Fibroblast of skin of left biceps (primary cell): ENCODE data around the gene GALNTL6.

Source experiments
- DNase-seq, 2 experiments: peaks; one replicate each; pipeline ENCODE4 v3.0.0-alpha.2; 2013; ENCODE audit warnings: low read depth in 2 of 2

GALNTL6 gene

DNA sequence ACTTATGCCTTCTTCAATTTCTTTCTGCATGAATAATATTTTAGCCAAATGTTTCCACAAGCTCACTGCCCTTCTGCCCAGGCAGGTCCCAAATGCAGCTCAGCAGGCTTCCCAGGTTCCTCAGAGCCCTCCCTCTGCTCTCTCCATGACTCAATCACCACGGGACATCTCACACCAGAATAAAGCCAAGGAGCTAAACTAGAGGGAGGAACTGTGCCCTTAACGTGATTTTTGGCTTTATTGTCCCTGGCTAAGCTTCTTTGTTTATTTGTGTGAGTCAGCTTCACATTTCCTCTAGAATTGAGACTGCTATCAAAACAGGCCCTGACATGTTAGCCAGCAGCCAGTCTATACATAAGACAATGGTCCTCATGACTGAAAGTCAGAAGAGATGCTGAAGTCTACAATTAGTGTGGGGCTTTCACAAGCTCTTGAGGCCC, 1169.0 kb downstream of the GALNTL6 start:
- DNase-seq: no peak

DNA sequence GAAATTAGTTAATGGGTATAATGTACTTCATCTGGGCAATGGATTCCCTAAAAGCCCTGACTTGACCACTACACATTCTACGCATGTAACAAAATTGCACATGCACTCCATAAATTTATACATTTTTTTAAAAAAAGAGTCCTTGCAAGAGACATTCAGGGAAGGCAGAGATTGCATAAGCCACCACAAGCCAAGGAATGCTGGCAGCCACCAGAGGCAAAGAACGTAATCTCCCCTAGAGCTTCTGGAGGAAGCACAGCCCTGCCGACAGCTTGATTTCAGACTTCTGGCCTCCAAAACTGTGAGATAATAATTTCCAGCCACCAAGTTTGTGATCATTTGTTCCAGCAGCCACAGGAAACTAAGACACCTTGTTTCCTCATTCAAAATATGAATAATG, 1169.8 kb downstream of the GALNTL6 start:
- DNase-seq: no peak

- DNase-seq: no peak
Observed at GRCh38 chr4:172983631-172984030, 1170.4 kb downstream of the GALNTL6 start.

DNA sequence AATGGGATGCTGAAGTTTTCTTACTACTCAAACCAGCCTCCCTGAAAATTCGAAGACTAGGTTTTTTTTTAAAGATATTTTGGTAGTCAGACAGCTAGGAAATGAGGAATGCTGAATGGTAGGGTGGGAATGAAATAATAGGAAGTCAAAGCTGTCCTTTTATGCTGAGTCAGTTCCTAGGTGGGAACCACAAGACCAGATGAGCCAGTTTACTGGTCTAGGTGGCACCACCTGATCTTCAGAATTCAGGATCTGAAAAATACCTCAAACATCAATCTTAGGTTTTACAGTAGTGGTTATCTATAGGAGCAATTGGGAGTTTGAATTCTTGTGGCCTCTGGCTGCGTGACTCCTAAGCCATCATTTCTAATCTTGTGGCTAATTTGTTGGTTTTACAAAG, 1172.3 kb downstream of the GALNTL6 start:
- no peak for DNase-seq

GRCh38 chr4:172986114-172986513, 1172.9 kb downstream of the GALNTL6 start:
- no peak for DNase-seq

DNA sequence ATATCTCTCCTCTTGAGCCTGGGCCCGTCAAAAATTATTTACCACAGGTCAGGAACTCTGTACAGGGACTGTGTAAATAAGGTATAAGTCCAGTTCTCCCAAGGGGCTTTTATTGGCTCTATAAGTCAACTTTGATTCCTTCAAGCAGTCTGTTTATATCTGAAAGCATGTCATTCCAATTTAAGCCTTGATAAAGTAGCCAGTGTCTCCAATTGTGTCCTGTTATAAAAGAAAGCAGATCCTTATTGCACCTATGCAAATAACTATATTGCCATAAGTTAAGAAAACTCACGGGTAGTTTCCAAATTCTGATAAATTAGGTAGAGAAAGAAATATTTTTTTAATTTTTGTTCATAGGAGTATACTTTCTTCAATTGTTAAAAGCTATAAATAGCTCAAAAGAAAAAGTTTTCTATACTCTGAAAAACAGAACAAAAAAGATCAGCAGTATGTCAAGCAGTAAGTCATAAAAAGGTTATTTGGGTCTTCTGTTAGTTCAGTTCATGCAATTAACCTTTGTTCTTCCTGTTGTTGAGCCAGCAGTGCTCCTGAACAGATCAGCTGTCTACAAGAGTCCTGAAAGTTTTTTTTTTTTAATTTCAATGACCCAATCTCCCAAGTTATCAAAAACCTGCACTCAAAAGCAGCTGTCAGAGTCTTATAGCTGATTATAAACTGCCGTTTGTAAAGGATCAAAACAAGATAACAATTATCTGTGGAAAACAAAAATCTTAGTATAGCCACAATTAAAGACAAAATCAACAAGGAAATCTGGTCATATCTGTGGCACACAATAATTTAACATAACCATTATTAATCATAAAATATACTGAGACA, 1177.0 kb downstream of the GALNTL6 start:
- DNase-seq: no peak

DNA sequence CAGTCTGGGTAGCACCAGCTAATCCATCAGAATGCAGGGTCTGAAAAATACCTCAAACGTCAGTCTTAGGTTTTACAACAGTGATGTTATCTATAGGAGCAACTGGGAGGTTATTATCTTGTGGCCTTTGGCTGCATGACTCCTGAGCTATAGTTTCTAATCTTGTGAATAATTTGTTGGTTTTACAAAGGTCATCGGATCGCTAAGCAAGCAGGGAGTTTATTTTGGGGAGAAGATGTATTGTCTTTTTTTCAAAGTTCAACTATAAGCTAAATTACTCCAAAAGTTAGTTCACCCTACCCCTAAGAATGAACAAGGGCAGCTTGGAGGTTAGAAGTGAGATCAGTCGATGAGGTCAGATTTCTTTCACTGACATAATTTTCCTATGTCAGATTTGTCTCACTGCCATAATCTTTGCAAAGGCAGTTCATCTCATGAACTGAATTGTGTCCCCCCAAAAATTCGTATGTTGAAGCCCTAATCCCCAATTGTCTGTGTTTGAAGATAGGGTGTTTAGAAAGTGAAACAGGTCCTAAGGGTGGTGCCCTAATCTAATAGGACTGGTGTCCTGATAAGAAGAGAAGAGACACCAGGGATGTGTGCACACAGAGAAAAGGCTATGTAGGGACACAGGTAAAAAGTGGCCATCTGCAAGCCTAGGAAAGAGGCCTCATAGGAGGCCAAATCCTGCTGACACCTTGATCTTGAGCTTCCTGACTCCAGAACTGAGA, 1179.6 kb downstream of the GALNTL6 start:
- DNase-seq: no peak

GRCh38 chr4:172995161-172995560, 1182.0 kb downstream of the GALNTL6 start:
- DNase-seq: no peak

DNA sequence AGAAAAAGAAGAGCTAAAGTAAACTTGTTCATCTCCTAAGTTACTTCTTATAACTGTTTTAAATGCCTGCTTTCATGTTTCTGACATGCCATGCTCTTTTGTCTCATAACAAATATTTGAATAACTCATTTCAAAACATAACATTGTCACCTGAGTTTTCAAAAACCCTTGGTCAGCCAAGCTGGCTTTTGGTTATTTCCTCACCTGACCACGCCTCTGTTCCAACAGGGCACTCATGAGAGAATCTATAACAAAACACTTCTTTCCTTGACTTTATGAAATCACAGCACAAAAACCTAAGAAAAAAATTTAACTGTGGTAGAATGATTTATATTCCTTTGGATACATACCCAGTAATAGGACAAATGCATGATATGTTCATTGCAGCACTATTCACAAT, 1182.5 kb downstream of the GALNTL6 start:
- no peak for DNase-seq

GRCh38 chr4:172996571-172997216, 1183.5 kb downstream of the GALNTL6 start:
- no peak for DNase-seq

GRCh38 chr4:172997217-172997609, 1184.0 kb downstream of the GALNTL6 start:
- DNase-seq: no peak

- DNase-seq: no peak
Observed at GRCh38 chr4:172997856-172998255, 1184.7 kb downstream of the GALNTL6 start.

DNA sequence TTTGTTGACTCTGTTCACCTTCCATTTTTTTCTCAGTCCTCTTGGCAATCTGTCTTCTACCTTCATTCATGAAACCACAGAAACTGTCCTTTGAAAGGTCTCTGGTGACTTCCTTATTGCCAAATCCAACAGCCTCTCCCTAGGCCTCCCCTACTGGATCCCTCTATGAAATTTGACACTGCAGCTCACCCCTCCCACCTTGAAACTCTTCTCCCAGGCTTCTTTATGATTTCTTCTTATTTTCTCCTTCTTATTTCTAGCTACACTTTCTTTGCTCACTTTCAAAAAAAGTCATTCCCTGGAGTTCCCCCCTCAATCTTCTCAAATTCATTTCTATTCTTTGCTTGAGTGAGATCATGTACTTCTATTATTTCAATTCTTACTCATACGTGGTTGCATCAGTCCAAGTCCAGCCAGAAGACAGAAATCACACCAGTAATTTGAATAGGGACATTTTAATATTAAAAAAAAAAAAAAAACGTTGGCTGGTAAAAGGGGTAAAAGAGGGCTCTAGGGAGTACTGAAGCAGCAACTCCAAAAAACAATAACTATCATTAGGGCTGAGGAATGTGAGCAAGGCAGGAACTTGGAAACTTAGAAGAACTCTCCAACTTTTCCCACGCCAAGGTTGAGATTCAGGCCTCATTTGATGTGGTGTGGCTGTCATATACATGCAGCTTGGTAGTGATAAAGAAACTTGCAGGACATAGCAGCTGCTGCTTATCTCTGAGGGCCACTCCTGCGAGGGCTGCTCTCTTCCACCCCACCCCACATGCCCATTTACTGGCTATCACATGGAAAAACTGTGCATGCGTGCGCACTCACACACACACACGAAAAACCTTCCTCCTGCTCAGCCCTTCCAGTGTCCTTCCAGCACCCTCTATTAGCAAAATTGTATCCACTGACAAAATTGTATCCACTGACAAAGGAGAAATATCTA, 1185.6 kb downstream of the GALNTL6 start:
- DNase-seq: peak; percentile 52 to 53

- DNase-seq: peak in 1 of 2 experiments; percentile 60
Observed at GRCh38 chr4:173001571-173001970, 1188.4 kb downstream of the GALNTL6 start.

DNA sequence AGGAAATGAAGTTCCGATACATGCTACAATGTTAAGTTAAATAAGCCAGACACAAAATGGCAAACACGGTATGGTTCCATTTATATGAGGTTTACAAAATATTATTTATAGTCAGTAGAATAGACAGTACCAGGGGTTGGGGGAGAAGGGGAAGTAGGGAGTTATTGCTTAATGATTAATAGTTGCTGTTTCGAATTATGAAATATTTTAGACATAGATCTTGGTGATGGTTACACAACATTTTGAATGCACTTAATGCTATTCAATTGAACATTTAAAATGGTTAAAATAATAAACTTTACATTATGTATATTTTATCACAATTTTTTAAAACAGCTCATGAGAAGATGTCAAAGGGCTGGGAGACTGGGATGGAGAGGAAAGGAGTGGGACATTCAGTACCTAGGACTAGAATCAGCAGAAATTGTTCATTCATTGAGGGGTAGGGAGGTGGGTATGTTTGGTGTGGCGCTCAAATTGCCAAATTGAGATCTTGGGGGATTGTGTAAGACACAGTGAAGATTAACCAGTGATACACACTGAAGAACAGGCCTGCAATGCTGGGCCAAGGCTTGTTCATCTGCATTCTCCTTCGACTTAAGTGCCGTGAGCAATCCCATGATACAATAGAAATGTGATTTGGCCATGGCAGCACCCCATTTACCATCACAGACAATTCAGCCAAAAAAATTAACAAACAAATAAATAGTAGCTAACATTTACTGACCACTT, 1189.8 kb downstream of the GALNTL6 start:
- DNase-seq: no peak

GRCh38 chr4:173005912-173006633, 1192.9 kb downstream of the GALNTL6 start:
- DNase-seq: no peak

DNA sequence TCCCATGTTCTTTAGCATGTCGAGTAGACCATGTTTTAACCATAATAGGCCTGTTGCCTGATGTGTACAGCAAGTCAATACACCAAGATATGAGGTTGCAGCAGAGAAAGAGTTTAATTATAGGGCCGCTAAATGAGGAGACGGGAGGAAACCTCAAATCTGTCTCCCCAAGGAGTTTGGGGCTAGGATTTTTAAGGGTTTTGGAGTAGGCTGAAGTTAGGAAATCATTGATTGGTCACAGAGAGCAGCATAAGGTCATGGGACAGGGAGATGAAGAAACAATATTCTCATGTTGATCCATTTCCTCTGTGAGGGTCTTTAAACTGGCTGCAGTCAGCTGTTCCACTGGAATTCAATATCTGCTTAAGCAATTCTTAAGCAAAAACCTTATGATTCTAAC, 1195.2 kb downstream of the GALNTL6 start:
- no peak for DNase-seq

GRCh38 chr4:173009129-173009823, 1196.1 kb downstream of the GALNTL6 start:
- DNase-seq: no peak

DNA sequence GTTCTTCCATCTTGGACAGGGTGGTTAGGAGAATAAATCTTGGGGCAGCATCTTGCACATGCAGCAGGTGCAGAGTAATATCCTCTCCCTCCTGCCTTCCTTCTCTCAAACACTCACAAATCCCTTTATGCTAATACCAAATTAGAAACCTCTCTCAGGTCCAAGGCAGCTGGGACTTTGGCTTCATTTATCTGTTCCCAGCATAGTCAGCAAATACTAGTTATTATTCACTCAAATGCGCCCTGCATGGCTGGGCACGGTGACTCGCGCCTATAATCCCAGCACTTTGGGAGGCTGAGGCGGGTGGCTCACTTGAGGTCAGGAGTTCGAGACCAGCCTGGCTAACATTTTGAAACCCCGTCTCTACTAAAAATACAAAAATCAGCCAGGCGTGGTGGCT, 1199.4 kb downstream of the GALNTL6 start:
- no peak for DNase-seq
